Activated T-cell treated with anti-CD3 and anti-CD28 coated beads, Interleukin-2, amount 50 U/mL, for 72 hours (primary cell): Measurements from ENCODE around the gene FER. TPM values are rescaled to one million over a fixed set of nuclear protein-coding genes. Genes with fewer than 3 reads are reported as not detected.

Source experiments
- ATAC-seq, 2 donors: fragments of 150-1000 bp; cut with Tn5 transposase; replicated peaks in 1 of 2; 2 replicates each; pipeline ENCODE4 v1.10.0; 2021; ENCODE audit warnings: moderate library complexity in 2 of 2, mild to moderate bottlenecking in 1 of 2
- DNase-seq, 2 donors: peaks; one replicate each; pipeline ENCODE4 v3.0.0; 2021 to 2022; ENCODE audit warnings: mixed read lengths in 1 of 2
- H3K27ac Mint-ChIP-seq: one replicate; pipeline ENCODE4 v1.8.0; 2022; ENCODE audit warnings: mild to moderate bottlenecking, moderate library complexity, mixed read lengths
- H3K27me3 Mint-ChIP-seq: one replicate; pipeline ENCODE4 v1.8.0; 2022; ENCODE audit warnings: low read depth, mixed read lengths
- H3K36me3 Mint-ChIP-seq, 2 donors: one replicate each; pipeline ENCODE4 v1.8.0; 2022; ENCODE audit warnings: mixed read lengths in 2 of 2, mild to moderate bottlenecking in 1 of 2; ENCODE audit not compliant: insufficient read depth in 2 of 2
- H3K4me1 Mint-ChIP-seq: one replicate; pipeline ENCODE4 v1.8.0; 2022; ENCODE audit warnings: low read depth, mixed read lengths
- H3K4me3 Mint-ChIP-seq, 2 donors: one replicate each; pipeline ENCODE4 v1.8.0; 2022; ENCODE audit warnings: mild to moderate bottlenecking in 2 of 2, mixed read lengths in 2 of 2, moderate library complexity in 2 of 2
- H3K9me3 Mint-ChIP-seq, 2 donors: one replicate each; pipeline ENCODE4 v1.8.0; 2022; ENCODE audit warnings: mixed read lengths in 2 of 2
- total RNA-seq, 2 donors: library from RNA; stranded (reverse); gene quantifications; one replicate each; pipeline ENCODE4 v1.2.3, GENCODE V29; 2022

FER gene
- total RNA-seq, 2 donors from 2014 or later, result 12.8 to 15.5 TPM

GRCh38 chr5:109186759-109187158, 439.1 kb downstream of the FER start:
- peaks cover 5% of the 10 kb centered on the region for H3K4me1 Mint-ChIP-seq
- H3K36me3 Mint-ChIP-seq, result peaks cover 0 to 1% of the 10 kb centered on the region in 2 donors
- DNase-seq (no peak), ATAC-seq (no peak)
- no peaks in the 10 kb centered on the region for H3K27me3 Mint-ChIP-seq
- H3K9me3 Mint-ChIP-seq, result no peaks in the 10 kb centered on the region
- H3K27ac Mint-ChIP-seq, result no peak overlapping the region
- no peak overlapping the region for H3K4me3 Mint-ChIP-seq

- Mint-ChIP-seq H3K9me3 (no peaks in the 10 kb centered on the region), H3K4me3 (no peak overlapping the region), H3K4me1 (peaks cover 5% of the 10 kb centered on the region), H3K27ac (no peak overlapping the region), H3K27me3 (no peaks in the 10 kb centered on the region), H3K36me3 (no peaks in the 10 kb centered on the region)
- DNase-seq, result no peak
- no peak for ATAC-seq
These were observed 443.5 kb downstream of the FER start for GRCh38 chr5:109191153-109191558.

- Mint-ChIP-seq H3K27ac (no peak overlapping the region), H3K4me1 (peaks cover 5% of the 10 kb centered on the region), H3K27me3 (no peaks in the 10 kb centered on the region), H3K9me3 (no peaks in the 10 kb centered on the region), H3K36me3 (no peaks in the 10 kb centered on the region), H3K4me3 (no peak overlapping the region)
- DNase-seq (no peak), ATAC-seq (no peak)
These were observed 444.3 kb downstream of the FER start for GRCh38 chr5:109192027-109192426.

- no peak overlapping the region for H3K4me3 Mint-ChIP-seq
- no peaks in the 10 kb centered on the region for H3K36me3 Mint-ChIP-seq
- peaks cover 5% of the 10 kb centered on the region for H3K4me1 Mint-ChIP-seq
- no peaks in the 10 kb centered on the region for H3K27me3 Mint-ChIP-seq
- no peak for ATAC-seq
- H3K9me3 Mint-ChIP-seq, result no peaks in the 10 kb centered on the region
- H3K27ac Mint-ChIP-seq, result no peak overlapping the region
- no peak for DNase-seq
These were observed 445.0 kb downstream of the FER start for GRCh38 chr5:109192555-109193281.

- H3K9me3 Mint-ChIP-seq, result no peaks in the 10 kb centered on the region
- no peak overlapping the region for H3K4me3 Mint-ChIP-seq
- H3K27me3 Mint-ChIP-seq, result peaks cover 9% of the 10 kb centered on the region
- peaks cover 5% of the 10 kb centered on the region for H3K4me1 Mint-ChIP-seq
- no peak for ATAC-seq
- DNase-seq, result no peak
- H3K27ac Mint-ChIP-seq, result no peak overlapping the region
- H3K36me3 Mint-ChIP-seq, result no peaks in the 10 kb centered on the region
These were observed 448.0 kb downstream of the FER start for GRCh38 chr5:109195667-109196066.

- Mint-ChIP-seq H3K27me3 (peaks cover 9% of the 10 kb centered on the region), H3K9me3 (no peaks in the 10 kb centered on the region)
- DNase-seq, result no peak
These were observed 448.6 kb downstream of the FER start for GRCh38 chr5:109196087-109196822.

GRCh38 chr5:109196823-109197160, 449.1 kb downstream of the FER start:
- no peak for DNase-seq
- Mint-ChIP-seq H3K27me3 (peaks cover 9% of the 10 kb centered on the region), H3K4me3 (no peak overlapping the region), H3K27ac (no peak overlapping the region), H3K36me3 (no peaks in the 10 kb centered on the region), H3K4me1 (no peaks in the 10 kb centered on the region), H3K9me3 (no peaks in the 10 kb centered on the region)
- no peak for ATAC-seq

More at GRCh38 chr5:109196087-109196822, 448.6 kb downstream of the FER start:
- no peak overlapping the region for H3K4me3 Mint-ChIP-seq
- H3K36me3 Mint-ChIP-seq, result no peaks in the 10 kb centered on the region
- ATAC-seq, result no peak
- peaks cover 3% of the 10 kb centered on the region for H3K4me1 Mint-ChIP-seq
- no peak overlapping the region for H3K27ac Mint-ChIP-seq

GRCh38 chr5:109199289-109199688, 451.6 kb downstream of the FER start:
- Mint-ChIP-seq H3K9me3 (no peaks in the 10 kb centered on the region), H3K27ac (no peak overlapping the region), H3K27me3 (peaks cover 9% of the 10 kb centered on the region), H3K4me1 (no peaks in the 10 kb centered on the region), H3K4me3 (no peak overlapping the region), H3K36me3 (peaks cover 0 to under 1% of the 10 kb centered on the region in 2 donors)
- DNase-seq, result no peak
- ATAC-seq, result no peak

GRCh38 chr5:109199799-109200620, 452.3 kb downstream of the FER start:
- no peak overlapping the region for H3K27ac Mint-ChIP-seq
- H3K27me3 Mint-ChIP-seq, result peaks cover 9% of the 10 kb centered on the region
- ATAC-seq (no peak), DNase-seq (no peak)
- H3K4me3 Mint-ChIP-seq, result no peak overlapping the region
- peaks cover 0 to 4% of the 10 kb centered on the region in 2 donors for H3K36me3 Mint-ChIP-seq
- peaks cover under 1 to 6% of the 10 kb centered on the region in 2 donors for H3K9me3 Mint-ChIP-seq
- no peaks in the 10 kb centered on the region for H3K4me1 Mint-ChIP-seq

GRCh38 chr5:109215040-109215439, 467.3 kb downstream of the FER start:
- Mint-ChIP-seq H3K36me3 (peaks cover 2 to 4% of the 10 kb centered on the region in 2 donors), H3K4me1 (no peaks in the 10 kb centered on the region), H3K4me3 (no peak overlapping the region), H3K27me3 (peaks cover 8% of the 10 kb centered on the region), H3K27ac (no peak overlapping the region), H3K9me3 (peaks cover 5 to 17% of the 10 kb centered on the region in 2 donors)
- DNase-seq (no peak), ATAC-seq (no peak)

GRCh38 chr5:109218818-109219217, 471.1 kb downstream of the FER start:
- H3K9me3 Mint-ChIP-seq, result peaks cover 2% of the 10 kb centered on the region in 2 donors
- ATAC-seq (no peak), DNase-seq (no peak)
- no peaks in the 10 kb centered on the region for H3K4me1 Mint-ChIP-seq
- no peak overlapping the region for H3K4me3 Mint-ChIP-seq
- H3K36me3 Mint-ChIP-seq, result no peaks in the 10 kb centered on the region
- H3K27ac Mint-ChIP-seq, result no peak overlapping the region
- peaks cover 8% of the 10 kb centered on the region for H3K27me3 Mint-ChIP-seq

GRCh38 chr5:109223531-109223930, 475.8 kb downstream of the FER start:
- no peaks in the 10 kb centered on the region for H3K36me3 Mint-ChIP-seq
- peaks cover 16% of the 10 kb centered on the region for H3K27me3 Mint-ChIP-seq
- ATAC-seq, result no peak
- H3K9me3 Mint-ChIP-seq, result no peaks in the 10 kb centered on the region
- H3K4me1 Mint-ChIP-seq, result no peaks in the 10 kb centered on the region
- no peak overlapping the region for H3K27ac Mint-ChIP-seq
- no peak for DNase-seq
- no peak overlapping the region for H3K4me3 Mint-ChIP-seq

- no peak overlapping the region for H3K4me3 Mint-ChIP-seq
- H3K27ac Mint-ChIP-seq, result no peak overlapping the region
- DNase-seq, result no peak
- H3K36me3 Mint-ChIP-seq, result no peaks in the 10 kb centered on the region
- ATAC-seq, result no peak
- H3K9me3 Mint-ChIP-seq, result no peaks in the 10 kb centered on the region
- no peaks in the 10 kb centered on the region for H3K4me1 Mint-ChIP-seq
- H3K27me3 Mint-ChIP-seq, result peaks cover 9% of the 10 kb centered on the region
These were observed 476.7 kb downstream of the FER start for GRCh38 chr5:109224276-109224882.
